HG03196 (cell line): Measurements from ENCODE around the gene CAPRIN1.
"Not testable (repeated sequence)": the region's sequence is repeated elsewhere in the genome, so short reads cannot be mapped to it uniquely, and the experiment has no call there.

ENCODE experiments used
- ATAC-seq: cut with Tn5 transposase; IDR thresholded peaks from one replicate; pipeline ENCODE4 v1.9.1; 2021; ENCODE audit not compliant: unreplicated experiment

CAPRIN1 gene

GRCh38 chr11:34084637-34085036 lies 33.1 kb downstream of the CAPRIN1 start:
- ATAC-seq = no peak

- no peak for ATAC-seq
Measured at GRCh38 chr11:34086554-34087283, 35.2 kb downstream of the CAPRIN1 start.

- no peak for ATAC-seq
Measured at GRCh38 chr11:34091825-34092224, 40.3 kb downstream of the CAPRIN1 start.

GRCh38 chr11:34094900-34095299 lies 43.4 kb downstream of the CAPRIN1 start:
- ATAC-seq = not testable (repeated sequence)

- ATAC-seq = no peak
Measured at GRCh38 chr11:34098813-34099212, 47.3 kb downstream of the CAPRIN1 start.

GRCh38 chr11:34104680-34105078 lies 53.1 kb downstream of the CAPRIN1 start:
- no peak for ATAC-seq

GRCh38 chr11:34105079-34105956 lies 53.8 kb downstream of the CAPRIN1 start, which contains the start of gene NAT10:
Gene NAT10, plus strand, starts transcription at chr11:34105629. Its CDS starts 2,597 bp downstream, at chr11:34108226.
- ATAC-seq = peak; percentile 87

GRCh38 chr11:34105957-34106504 lies 54.5 kb downstream of the CAPRIN1 start:
- peak; percentile 8 for ATAC-seq

GRCh38 chr11:34111722-34112270 lies 60.3 kb downstream of the CAPRIN1 start:
- no peak for ATAC-seq

GRCh38 chr11:34114014-34114413 lies 62.5 kb downstream of the CAPRIN1 start:
- no peak for ATAC-seq

- ATAC-seq = no peak
Measured at GRCh38 chr11:34114471-34114870, 62.9 kb downstream of the CAPRIN1 start.

GRCh38 chr11:34120651-34121050 lies 69.1 kb downstream of the CAPRIN1 start:
- ATAC-seq = no peak

- ATAC-seq = no peak
Measured at GRCh38 chr11:34124885-34125668, 73.5 kb downstream of the CAPRIN1 start.

GRCh38 chr11:34126959-34127848 lies 75.7 kb downstream of the CAPRIN1 start:
- ATAC-seq = no peak

GRCh38 chr11:34128824-34129223 lies 77.3 kb downstream of the CAPRIN1 start:
- no peak for ATAC-seq

- ATAC-seq = no peak
Measured at GRCh38 chr11:34132261-34132965, 80.9 kb downstream of the CAPRIN1 start.

GRCh38 chr11:34134765-34135164 lies 83.2 kb downstream of the CAPRIN1 start:
- no peak for ATAC-seq

- ATAC-seq = no peak
Measured at GRCh38 chr11:34135439-34135838, 83.9 kb downstream of the CAPRIN1 start.

- ATAC-seq = no peak
Measured at GRCh38 chr11:34136420-34136819, 84.9 kb downstream of the CAPRIN1 start.
